HG02763 (cell line): ENCODE data around the gene UBAC2.
A peak's percentile ranks its signal among the peaks of the same experiment; 100 is the strongest.
"Not testable (repeated sequence)": the region's sequence is repeated elsewhere in the genome, so short reads cannot be mapped to it uniquely, and the experiment has no call there.

ENCODE experiments used
- ATAC-seq: cut with Tn5 transposase; IDR thresholded peaks from one replicate; pipeline ENCODE4 v1.9.1; 2021; ENCODE audit warnings: mild to moderate bottlenecking, moderate library complexity; ENCODE audit not compliant: unreplicated experiment

Gene UBAC2

DNA sequence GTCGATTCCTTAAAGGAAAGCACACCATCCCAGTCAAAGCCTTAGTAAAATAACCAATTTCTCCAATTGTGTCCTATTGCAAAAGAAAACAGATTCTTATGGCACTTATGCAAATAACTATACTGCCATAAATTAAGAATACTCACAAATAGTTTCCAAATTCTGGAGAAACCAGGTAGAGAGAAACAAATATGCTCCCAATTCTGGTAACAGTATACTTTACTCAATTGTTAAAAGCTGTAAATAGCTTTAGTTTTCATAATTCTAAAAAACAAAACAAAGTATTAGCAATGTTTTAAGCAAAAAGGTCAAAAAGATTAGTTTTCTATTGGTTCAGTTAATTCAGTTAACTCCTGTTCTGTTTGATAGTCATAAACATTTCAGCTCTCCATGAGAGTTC, 18.2 kb upstream of the UBAC2 start:
- no peak for ATAC-seq

GRCh38 chr13:99185606-99186005, 15.0 kb upstream of the UBAC2 start:
- ATAC-seq, result no peak

GRCh38 chr13:99190147-99190985, 10.3 kb upstream of the UBAC2 start:
- ATAC-seq, result no peak

DNA sequence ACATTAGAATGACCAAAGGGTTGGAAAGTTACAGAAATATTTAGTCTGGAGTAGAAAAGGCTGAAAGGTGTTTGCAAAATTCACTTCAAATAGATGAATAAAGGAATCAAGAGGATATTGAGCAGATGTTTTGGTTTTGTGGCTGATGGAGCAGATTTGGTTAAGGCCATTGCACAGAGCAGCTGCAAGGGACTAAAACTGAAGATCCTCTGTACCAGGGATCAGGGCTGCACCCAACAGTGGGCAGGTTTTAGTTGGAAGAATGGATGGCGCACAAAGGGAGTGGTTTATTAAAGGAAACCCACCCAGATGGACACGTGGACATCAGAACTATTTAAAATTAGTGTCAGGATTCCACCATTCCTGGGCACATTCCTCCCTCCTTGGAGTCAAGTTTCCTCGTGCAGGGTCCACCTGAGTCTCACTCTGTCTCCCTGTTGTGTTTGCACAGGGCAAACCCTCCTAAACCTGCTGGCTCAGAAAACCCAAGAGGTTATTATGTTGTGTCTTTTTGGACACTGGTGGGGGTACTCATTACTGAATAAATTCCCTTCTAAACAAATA, 9.2 kb upstream of the UBAC2 start:
- ATAC-seq, result no peak

DNA sequence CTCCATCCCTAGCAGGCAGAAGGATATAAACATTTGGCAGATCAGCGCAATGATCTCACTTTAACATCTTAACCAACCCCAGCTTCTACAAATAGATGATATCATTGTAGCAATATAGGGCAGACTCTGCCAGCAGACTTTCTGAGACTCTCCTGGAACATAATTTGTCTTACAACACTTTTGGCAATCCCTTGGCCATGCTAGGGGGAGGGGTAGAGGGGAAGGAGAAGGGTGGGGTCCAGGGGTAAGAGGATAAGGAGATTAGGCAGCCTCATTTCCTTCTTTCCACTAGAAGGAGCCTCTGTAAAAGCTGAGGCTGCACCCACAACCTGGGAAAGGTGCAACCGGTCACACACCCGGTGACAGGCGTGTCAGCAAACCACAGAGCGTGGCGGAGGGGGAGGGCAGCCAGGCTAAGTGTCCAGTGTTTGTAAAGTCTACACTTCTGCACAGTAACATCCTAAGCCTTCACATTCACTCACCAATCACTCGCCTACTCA, 8.7 kb upstream of the UBAC2 start:
- no peak for ATAC-seq

GRCh38 chr13:99192480-99192879, 8.2 kb upstream of the UBAC2 start:
- no peak for ATAC-seq

DNA sequence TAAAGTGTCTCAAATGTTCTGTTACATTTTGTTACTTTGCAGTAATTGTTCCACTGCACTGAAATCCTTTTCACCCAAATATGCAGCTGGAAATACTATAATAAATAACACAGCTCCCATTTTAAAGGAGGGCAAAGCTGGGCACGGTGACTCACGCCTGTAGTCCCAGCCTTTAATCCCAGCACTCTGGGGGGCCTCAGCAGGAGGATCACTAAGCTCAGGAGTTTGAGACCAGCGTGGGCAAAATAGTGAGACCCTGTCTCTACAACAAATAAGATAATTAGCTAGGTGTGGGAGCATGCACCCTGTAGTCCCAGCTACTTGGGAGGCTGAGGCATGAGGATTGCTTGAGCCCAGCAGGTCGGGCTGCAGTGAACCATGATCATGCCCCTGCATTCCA, 7.5 kb upstream of the UBAC2 start:
- no peak for ATAC-seq

GRCh38 chr13:99196466-99197116, 4.1 kb upstream of the UBAC2 start:
- ATAC-seq, result no peak

DNA sequence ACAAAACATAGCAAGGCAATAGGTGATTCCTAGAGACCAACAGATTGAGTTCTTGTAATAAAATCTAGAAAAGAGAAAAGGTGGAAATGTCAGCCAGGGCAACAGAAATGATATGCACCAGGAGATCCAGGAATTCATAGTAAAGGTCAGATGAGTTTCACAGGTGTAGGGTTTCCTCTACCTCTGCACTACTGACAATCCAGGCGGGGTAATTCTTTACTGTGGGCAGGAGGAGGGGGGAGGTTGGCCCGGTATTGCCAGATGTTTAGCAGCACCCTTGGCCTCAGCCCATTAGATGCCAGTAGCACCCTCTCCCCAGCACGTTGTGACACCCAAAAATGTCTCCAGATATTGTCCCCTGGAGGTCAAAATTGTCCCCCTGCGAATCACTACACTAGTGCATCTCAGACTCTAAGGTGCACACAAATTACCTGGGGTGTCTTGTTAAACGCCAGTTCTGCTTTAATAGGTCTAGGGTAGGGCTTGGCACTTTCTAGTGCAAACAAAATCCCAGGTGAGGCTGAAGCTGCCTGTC, 3.5 kb upstream of the UBAC2 start:
- no peak for ATAC-seq

DNA sequence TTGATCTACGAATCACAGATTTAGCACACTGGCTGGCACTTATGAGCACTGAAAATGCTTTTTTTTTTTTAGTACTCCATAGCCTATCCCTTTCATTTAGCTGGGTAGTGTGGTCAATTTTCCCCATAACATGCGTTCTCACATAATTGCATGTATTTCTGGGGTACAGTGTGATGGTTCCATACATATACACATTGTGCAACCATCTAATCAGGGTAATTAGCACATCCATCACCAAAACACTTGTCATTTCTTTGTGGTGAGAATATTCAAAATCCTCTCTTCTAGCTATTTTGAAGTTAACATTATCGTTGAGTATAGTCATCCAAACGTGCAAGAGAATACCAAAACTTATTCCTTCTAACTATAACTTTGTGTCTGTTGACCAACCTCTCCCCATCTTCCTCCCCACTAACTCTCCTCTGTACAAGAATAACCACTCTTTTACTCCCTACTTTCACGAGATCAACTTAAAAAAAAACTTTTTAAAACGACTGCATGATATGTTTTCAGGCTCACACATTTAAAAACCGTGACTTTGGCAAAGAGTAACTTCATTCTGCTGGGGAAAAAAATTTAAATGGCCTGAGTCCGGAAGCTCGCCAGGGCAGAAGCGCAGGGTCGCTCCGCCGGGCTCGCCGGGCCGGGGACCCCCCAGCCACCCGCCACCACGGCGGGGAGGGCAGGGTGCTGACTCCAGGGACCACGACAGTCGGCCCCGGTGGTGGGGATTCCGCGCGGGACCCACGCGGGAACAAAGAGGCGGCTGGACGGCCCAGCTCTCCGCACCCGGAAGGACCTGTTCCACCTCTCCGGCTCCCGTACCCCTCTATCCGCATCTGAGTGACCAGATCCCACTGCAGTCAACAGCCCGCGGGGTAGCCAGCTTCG, 868 bp upstream of the UBAC2 start:
- ATAC-seq, result peak; percentile 1

DNA sequence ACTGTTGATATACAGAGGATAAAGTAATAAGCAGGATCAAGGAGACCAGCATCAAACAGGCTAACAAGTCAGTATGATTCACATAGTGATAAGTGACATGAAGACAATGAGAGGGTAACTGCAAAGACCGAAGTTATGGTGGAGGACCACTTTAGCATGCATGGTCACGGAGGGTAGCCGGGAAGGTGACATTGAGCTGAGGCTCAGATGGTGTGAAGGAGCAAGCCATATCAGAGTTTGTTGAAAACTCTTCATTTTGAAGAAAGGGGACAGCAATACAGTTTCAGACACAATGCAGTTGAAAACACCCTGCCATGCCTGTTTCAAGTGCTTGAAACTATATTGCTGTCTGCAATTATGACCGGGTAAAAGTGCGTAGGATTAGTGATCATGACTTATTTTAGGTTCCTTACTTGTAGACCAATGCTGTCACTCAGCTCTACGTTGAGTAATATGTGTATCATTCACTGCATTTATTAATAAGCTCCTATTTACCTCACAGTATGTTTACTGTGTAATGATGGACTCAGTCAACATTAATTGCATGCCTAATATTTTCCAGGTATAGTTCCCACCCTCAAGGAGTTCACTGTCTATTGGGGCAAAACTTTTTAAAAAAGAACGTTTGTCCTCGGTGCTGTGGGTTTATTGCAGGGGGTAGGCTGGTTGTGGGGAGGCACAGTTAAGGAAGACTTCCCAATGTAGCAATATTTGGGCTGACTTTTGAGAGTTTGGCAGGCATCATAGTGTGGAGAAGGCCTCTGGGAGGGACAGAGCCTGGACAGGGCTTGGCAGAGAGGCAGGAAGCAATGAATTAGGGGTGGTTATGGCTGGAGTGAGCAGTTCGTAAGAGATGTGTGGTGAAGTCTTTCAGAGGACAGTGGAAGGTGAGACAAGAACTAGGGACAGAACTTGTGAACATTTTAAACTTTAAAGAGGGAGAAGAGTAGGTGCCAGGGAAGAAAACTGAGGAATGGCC, 3.2 kb downstream of the UBAC2 start:
- ATAC-seq, result no peak

DNA sequence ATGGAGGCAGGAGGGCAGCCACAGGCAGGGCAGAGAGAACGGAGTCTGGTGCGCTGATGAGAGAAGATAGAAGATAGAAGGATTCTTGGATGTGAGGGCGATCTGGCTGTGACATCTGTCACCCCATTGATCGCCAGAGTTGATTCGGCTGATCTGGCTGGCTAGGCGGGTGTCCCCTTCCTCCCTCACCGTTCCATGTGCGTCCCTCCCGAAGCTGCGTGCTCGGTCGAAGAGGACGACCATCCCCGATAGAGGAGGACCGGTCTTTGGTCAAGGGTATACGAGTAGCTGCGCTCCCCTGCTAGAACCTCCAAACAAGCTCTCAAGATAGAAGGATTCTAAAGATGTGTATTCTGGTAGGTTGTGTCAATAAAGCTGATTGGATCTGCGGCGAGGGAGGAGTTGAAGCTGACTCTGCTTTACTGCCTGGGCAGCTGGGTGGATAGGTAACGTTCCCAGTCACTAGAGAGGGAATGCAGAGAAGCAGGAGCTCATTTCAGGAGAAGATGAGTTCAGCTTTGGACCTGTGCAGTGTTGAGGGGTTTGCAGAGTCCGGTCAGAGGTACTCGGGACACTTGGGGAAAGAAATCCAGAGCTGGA, 5.1 kb downstream of the UBAC2 start:
- ATAC-seq, result no peak

DNA sequence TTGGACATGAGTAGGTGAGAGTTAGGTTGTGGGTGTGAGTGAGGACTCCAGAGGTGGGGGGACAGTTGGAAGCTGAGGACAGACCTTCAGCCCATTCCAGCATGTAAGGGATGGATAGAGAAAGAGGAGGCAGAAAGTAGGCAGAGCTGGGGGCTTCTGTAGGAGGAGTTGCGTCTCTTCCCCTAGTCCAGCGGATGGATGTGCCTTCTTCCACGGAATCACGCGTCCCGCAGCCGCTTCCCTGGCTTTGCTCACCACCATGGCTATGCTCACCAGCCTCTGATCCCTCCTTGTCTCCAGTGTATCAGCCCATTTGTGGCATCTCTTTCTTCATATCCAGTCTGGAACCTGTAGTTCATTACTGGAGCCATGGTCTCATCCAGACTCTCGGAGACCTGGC, 5.6 kb downstream of the UBAC2 start:
- no peak for ATAC-seq

DNA sequence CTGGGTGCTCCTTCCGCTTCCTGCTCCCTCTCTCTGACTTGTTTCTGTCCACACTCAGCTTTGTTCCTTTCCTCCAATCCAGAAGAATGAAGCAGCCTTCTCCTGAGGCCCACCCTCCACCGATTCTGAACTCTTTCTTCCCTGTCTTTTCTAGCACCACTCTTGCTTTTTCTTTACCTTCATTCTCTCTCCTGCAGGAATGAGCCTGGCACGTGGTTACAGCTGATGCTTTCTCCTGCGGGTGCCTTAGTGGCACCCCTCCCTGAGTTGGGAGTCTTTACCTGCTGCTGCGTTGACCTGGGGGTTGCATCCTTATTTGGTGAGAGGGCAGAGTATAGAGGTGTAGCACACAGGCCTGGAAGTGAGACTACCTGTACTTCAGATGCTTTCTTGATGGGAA, 6.2 kb downstream of the UBAC2 start:
- no peak for ATAC-seq

- no peak for ATAC-seq
Observed at GRCh38 chr13:99207511-99207910, 6.9 kb downstream of the UBAC2 start.

GRCh38 chr13:99208185-99208584, 7.5 kb downstream of the UBAC2 start:
- ATAC-seq, result no peak

DNA sequence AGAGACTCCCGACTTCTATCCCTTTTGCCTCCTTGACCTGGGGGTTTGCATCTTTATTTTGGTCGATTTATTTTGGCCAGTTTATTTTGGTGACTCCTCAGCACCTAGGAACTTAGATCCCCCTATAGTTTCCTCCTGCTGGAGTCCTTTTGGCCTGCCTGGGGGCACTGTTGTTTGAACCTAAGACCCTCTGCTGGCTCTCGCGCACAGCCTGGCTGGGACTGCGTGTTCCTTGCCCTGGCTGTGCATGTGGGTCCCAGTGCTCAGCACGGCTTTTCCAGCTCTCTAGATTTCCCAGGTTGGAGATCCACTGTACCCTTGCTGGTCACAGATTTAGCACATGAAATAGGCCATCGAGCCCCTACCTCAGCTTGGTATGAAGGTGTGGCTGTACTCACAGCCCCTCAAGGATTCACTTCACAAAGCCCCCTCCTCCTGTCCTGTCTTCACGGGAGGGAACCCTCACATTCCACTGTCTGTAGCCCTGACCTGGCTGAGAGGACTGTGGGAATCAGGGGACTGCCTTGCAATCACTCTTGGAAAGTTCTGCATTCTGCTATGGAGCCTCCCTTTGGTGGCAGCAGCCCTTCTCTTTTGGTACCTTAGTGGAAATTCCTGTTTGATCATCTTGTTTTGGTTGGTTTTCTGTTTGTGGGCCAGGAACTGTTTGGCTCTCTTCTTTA, 8.3 kb downstream of the UBAC2 start:
- no peak for ATAC-seq

- ATAC-seq, result not testable (repeated sequence)
Observed at GRCh38 chr13:99210627-99211026, 10.0 kb downstream of the UBAC2 start.
